CD4-positive, CD25-positive, alpha-beta regulatory T cell (primary cell): ENCODE data around the gene SLC38A1. TPM values are rescaled to one million over a fixed set of nuclear protein-coding genes. Genes with fewer than 3 reads are reported as not detected.

Source experiments
- ATAC-seq, 2 donors: fragments of 150-1000 bp; cut with Tn5 transposase; one replicate each; pipeline ENCODE4 v1.10.0; 2021; ENCODE audit warnings: low read depth in 2 of 2, moderate number of reproducible peaks in 2 of 2, moderate library complexity in 1 of 2
- DNase-seq, 3 donors: peaks; one replicate each; pipeline versions ENCODE4 v3.0.0 to v3.0.0-alpha.2; 2012 to 2022; ENCODE audit warnings: mixed read lengths in 1 of 3
- H3K27ac ChIP-seq: one replicate; pipeline ENCODE4 v1.7.0; 2013; ENCODE audit warnings: mild to moderate bottlenecking, low read length; ENCODE audit not compliant: insufficient read depth, poor library complexity, severe bottlenecking
- H3K27me3 ChIP-seq: one replicate; pipeline ENCODE4 v1.7.0; 2013; ENCODE audit warnings: low read length; ENCODE audit not compliant: control insufficient read depth, insufficient read depth
- H3K36me3 ChIP-seq: one replicate; pipeline ENCODE4 v1.7.0; 2013; ENCODE audit warnings: mild to moderate bottlenecking, low read length, moderate library complexity; ENCODE audit not compliant: control insufficient read depth, insufficient read depth
- H3K4me1 ChIP-seq: 2 replicates; pipeline ENCODE4 v1.7.0; 2013; ENCODE audit warnings: mild to moderate bottlenecking, low read length; ENCODE audit not compliant: insufficient read depth, control insufficient read depth, poor library complexity, severe bottlenecking
- H3K4me3 ChIP-seq: one replicate; pipeline ENCODE4 v1.7.0; 2013; ENCODE audit warnings: low read depth, mild to moderate bottlenecking, low read length, moderate library complexity
- H3K9me3 ChIP-seq, 2 experiments: 1 replicate in 1 of 2; 2 replicates in 1 of 2; pipeline ENCODE4 v1.7.0; 2013; ENCODE audit warnings: low read length in 2 of 2, mild to moderate bottlenecking in 1 of 2, moderate library complexity in 1 of 2; ENCODE audit not compliant: control insufficient read depth in 2 of 2
- H3K27ac Mint-ChIP-seq, 3 donors: one replicate each; pipeline ENCODE4 v1.8.0; 2020 to 2022; ENCODE audit warnings: mild to moderate bottlenecking in 3 of 3, mixed read lengths in 3 of 3, moderate library complexity in 2 of 3
- H3K27me3 Mint-ChIP-seq: one replicate; pipeline ENCODE4 v1.8.0; 2022; ENCODE audit warnings: mild to moderate bottlenecking, mixed read lengths
- H3K36me3 Mint-ChIP-seq: one replicate; pipeline ENCODE4 v1.8.0; 2020; ENCODE audit warnings: mixed read lengths
- H3K4me1 Mint-ChIP-seq, 4 donors: one replicate each; pipeline ENCODE4 v1.8.0; 2020 to 2022; ENCODE audit warnings: mixed read lengths in 4 of 4, mild to moderate bottlenecking in 1 of 4
- H3K4me3 Mint-ChIP-seq, 4 donors: one replicate each; pipeline ENCODE4 v1.8.0; 2020 to 2022; ENCODE audit warnings: mild to moderate bottlenecking in 4 of 4, mixed read lengths in 4 of 4, moderate library complexity in 3 of 4
- H3K9me3 Mint-ChIP-seq, 7 donors: one replicate each; pipeline ENCODE4 v1.8.0; 2020 to 2022; ENCODE audit warnings: mixed read lengths in 7 of 7, mild to moderate bottlenecking in 3 of 7, moderate library complexity in 2 of 7
- polyA plus RNA-seq, 4 donors: library from polyadenylated mRNA; unstranded; fragments of 300-500 nt; fragmentation: Illumina TruSeq; gene quantifications; one replicate each; pipeline ENCODE4 v1.2.3, GENCODE V29; 2021
- total RNA-seq: library from RNA; stranded (reverse); gene quantifications from one replicate; pipeline ENCODE4 v1.2.3, GENCODE V29; 2022

Gene SLC38A1
- total RNA-seq (342 TPM), polyA plus RNA-seq (100 to 1,000 TPM; 257 to 279 (median 272) TPM)

- peak within 1 kb of the TSS; percentile 96 for H3K27ac ChIP-seq
- Mint-ChIP-seq H3K27me3 (no peaks in the 10 kb centered on the region), H3K4me3 (no peak within 1 kb of the TSS), H3K9me3 (peaks cover 0 to 3% (median 0%) of the 10 kb centered on the region in 7 donors), H3K27ac (no peak within 1 kb of the TSS), H3K36me3 (no peaks in the 10 kb centered on the region), H3K4me1 (peaks cover 4 to 42% (median 28%) of the 10 kb centered on the region in 4 donors)
- no peaks in the 10 kb centered on the region for H3K9me3 ChIP-seq
- peak within 1 kb of the TSS; percentile 90 for H3K4me3 ChIP-seq
- peaks cover 4% of the 10 kb centered on the region for H3K36me3 ChIP-seq
- H3K27me3 ChIP-seq, result no peaks in the 10 kb centered on the region
- H3K4me1 ChIP-seq, result peaks cover 55% of the 10 kb centered on the region
- peak; percentile 80 to 83 for ATAC-seq
- peak; percentile 84 to 94 (median 89) for DNase-seq
Observed at GRCh38 chr12:46268583-46269428, at the start of gene SLC38A1. TSS of gene SLC38A1 (minus strand) at chr12:46269043. CDS start at chr12:46239800, 29,243 bp downstream.

GRCh38 chr12:46318037-46318436, 49.2 kb upstream of the SLC38A1 start:
- Histone ChIP-seq H3K27ac (no peak overlapping the region), H3K4me3 (no peak overlapping the region), H3K9me3 (peaks cover 0 to under 1% of the 10 kb centered on the region in 2 experiments), H3K36me3 (no peaks in the 10 kb centered on the region), H3K27me3 (peaks cover 9% of the 10 kb centered on the region), H3K4me1 (no peaks in the 10 kb centered on the region)
- H3K27me3 Mint-ChIP-seq, result peaks cover 22% of the 10 kb centered on the region
- ATAC-seq, result no peak
- no peak for DNase-seq
- H3K9me3 Mint-ChIP-seq, result peaks cover 0 to 10% (median 1%) of the 10 kb centered on the region in 7 donors
- no peak overlapping the region for H3K27ac Mint-ChIP-seq
- H3K4me3 Mint-ChIP-seq, result no peak overlapping the region
- H3K36me3 Mint-ChIP-seq, result no peaks in the 10 kb centered on the region
- no peaks in the 10 kb centered on the region for H3K4me1 Mint-ChIP-seq

GRCh38 chr12:46304070-46304469, 35.2 kb upstream of the SLC38A1 start:
- no peak overlapping the region for H3K4me3 ChIP-seq
- peaks cover 4% of the 10 kb centered on the region for H3K36me3 Mint-ChIP-seq
- H3K27ac Mint-ChIP-seq, result no peak overlapping the region

GRCh38 chr12:46303039-46303666, 34.3 kb upstream of the SLC38A1 start:
- H3K4me1 ChIP-seq, result no peaks in the 10 kb centered on the region
- peak overlapping the region in 1 of 4 donors; percentile 51 for H3K4me3 Mint-ChIP-seq
- ATAC-seq (peak; percentile 71 to 73), DNase-seq (peak; percentile 35 to 65 (median 60))
- H3K4me3 ChIP-seq, result no peak overlapping the region
- no peaks in the 10 kb centered on the region for H3K36me3 Mint-ChIP-seq
- no peaks in the 10 kb centered on the region for H3K36me3 ChIP-seq
- H3K9me3 ChIP-seq, result peaks cover 0 to 2% of the 10 kb centered on the region in 2 experiments
- peaks cover 0 to 9% (median 1%) of the 10 kb centered on the region in 7 donors for H3K9me3 Mint-ChIP-seq
- H3K27me3 ChIP-seq, result peaks cover 2% of the 10 kb centered on the region
- peak overlapping the region in 1 of 3 donors; percentile 24 for H3K27ac Mint-ChIP-seq
- no peak overlapping the region for H3K27ac ChIP-seq
- peaks cover 0 to 7% (median 2%) of the 10 kb centered on the region in 4 donors for H3K4me1 Mint-ChIP-seq
- H3K27me3 Mint-ChIP-seq, result peaks cover 22% of the 10 kb centered on the region

More at GRCh38 chr12:46304070-46304469, 35.2 kb upstream of the SLC38A1 start:
- Histone ChIP-seq H3K36me3 (no peaks in the 10 kb centered on the region), H3K27me3 (no peaks in the 10 kb centered on the region), H3K4me1 (no peaks in the 10 kb centered on the region), H3K27ac (no peak overlapping the region), H3K9me3 (peaks cover 0 to 2% of the 10 kb centered on the region in 2 experiments)
- H3K9me3 Mint-ChIP-seq, result peaks cover 0 to 13% (median 4%) of the 10 kb centered on the region in 7 donors
- peaks cover 22% of the 10 kb centered on the region for H3K27me3 Mint-ChIP-seq
- no peak overlapping the region for H3K4me3 Mint-ChIP-seq
- ATAC-seq (no peak), DNase-seq (no peak)
- H3K4me1 Mint-ChIP-seq, result peaks cover 0 to 7% (median 2%) of the 10 kb centered on the region in 4 donors

- Histone ChIP-seq H3K4me1 (no peaks in the 10 kb centered on the region), H3K9me3 (no peaks in the 10 kb centered on the region), H3K27ac (no peak overlapping the region), H3K36me3 (no peaks in the 10 kb centered on the region), H3K4me3 (no peak overlapping the region), H3K27me3 (peaks cover 2% of the 10 kb centered on the region)
- DNase-seq, result no peak
- H3K4me1 Mint-ChIP-seq, result peaks cover 0 to 7% (median 2%) of the 10 kb centered on the region in 4 donors
- H3K9me3 Mint-ChIP-seq, result peaks cover 0 to 6% (median 0%) of the 10 kb centered on the region in 7 donors
- H3K36me3 Mint-ChIP-seq, result no peaks in the 10 kb centered on the region
- no peak for ATAC-seq
- H3K4me3 Mint-ChIP-seq, result no peak overlapping the region
- H3K27me3 Mint-ChIP-seq, result peaks cover 30% of the 10 kb centered on the region
- no peak overlapping the region for H3K27ac Mint-ChIP-seq
Observed at GRCh38 chr12:46300910-46301309, 32.1 kb upstream of the SLC38A1 start.

- DNase-seq (no peak), ATAC-seq (no peak)
- Mint-ChIP-seq H3K27ac (no peak overlapping the region), H3K36me3 (no peaks in the 10 kb centered on the region), H3K27me3 (peaks cover 20% of the 10 kb centered on the region), H3K9me3 (peaks cover 0 to 3% (median 0%) of the 10 kb centered on the region in 7 donors), H3K4me1 (peaks cover 0 to 7% (median 2%) of the 10 kb centered on the region in 4 donors), H3K4me3 (no peak overlapping the region)
- Histone ChIP-seq H3K4me3 (no peak overlapping the region), H3K4me1 (no peaks in the 10 kb centered on the region), H3K9me3 (no peaks in the 10 kb centered on the region), H3K27ac (no peak overlapping the region), H3K36me3 (no peaks in the 10 kb centered on the region), H3K27me3 (peaks cover 2% of the 10 kb centered on the region)
Observed at GRCh38 chr12:46299851-46300250, 31.0 kb upstream of the SLC38A1 start.

- no peak overlapping the region for H3K4me3 Mint-ChIP-seq
- no peaks in the 10 kb centered on the region for H3K36me3 Mint-ChIP-seq
- H3K9me3 ChIP-seq, result no peaks in the 10 kb centered on the region
Observed at GRCh38 chr12:46298261-46298660, 29.4 kb upstream of the SLC38A1 start.

More at GRCh38 chr12:46298261-46298660, 29.4 kb upstream of the SLC38A1 start:
- no peak overlapping the region for H3K27ac ChIP-seq
- no peaks in the 10 kb centered on the region for H3K4me1 ChIP-seq
- H3K36me3 ChIP-seq, result no peaks in the 10 kb centered on the region
- ATAC-seq, result no peak
- H3K27me3 ChIP-seq, result peaks cover 5% of the 10 kb centered on the region
- peaks cover 0 to 2% (median 0%) of the 10 kb centered on the region in 7 donors for H3K9me3 Mint-ChIP-seq
- H3K4me3 ChIP-seq, result no peak overlapping the region
- DNase-seq, result no peak
- no peak overlapping the region for H3K27ac Mint-ChIP-seq
- peaks cover 0 to 7% (median 2%) of the 10 kb centered on the region in 4 donors for H3K4me1 Mint-ChIP-seq
- peaks cover 13% of the 10 kb centered on the region for H3K27me3 Mint-ChIP-seq
